ENCODE results near the gene RTEL1. TPM values are rescaled to one million over a fixed set of nuclear protein-coding genes. Genes with fewer than 3 reads are reported as not detected.

RTEL1 gene
- polyA plus RNA-seq, 1 donor from 2014 or later = 29.2 TPM

GRCh38 chr20:63703471-63703975 lies 45.4 kb downstream of the RTEL1 start:
- TF ChIP-seq TAF1 (IDR thresholded peaks at IDR 0.05; ENCODE audit: low read depth) (no peak), RAD21 (conservative IDR thresholded peaks at IDR 0.05) (no peak), POLR2AphosphoS5 (IDR thresholded peaks at IDR 0.05) (no peak), EZH2 (IDR thresholded peaks at IDR 0.05; ENCODE audit: borderline replicate concordance, insufficient read depth, low read length, poor library complexity, severe bottlenecking) (no peak), EP300 (conservative IDR thresholded peaks at IDR 0.05; ENCODE audit: poor library complexity, severe bottlenecking) (no peak), SMC3 (conservative IDR thresholded peaks at IDR 0.05; ENCODE audit: poor library complexity) (no peak), MXI1 (conservative IDR thresholded peaks at IDR 0.05; ENCODE audit: poor library complexity, severe bottlenecking) (no peak)
- TF ChIP-seq, protein P1, sequence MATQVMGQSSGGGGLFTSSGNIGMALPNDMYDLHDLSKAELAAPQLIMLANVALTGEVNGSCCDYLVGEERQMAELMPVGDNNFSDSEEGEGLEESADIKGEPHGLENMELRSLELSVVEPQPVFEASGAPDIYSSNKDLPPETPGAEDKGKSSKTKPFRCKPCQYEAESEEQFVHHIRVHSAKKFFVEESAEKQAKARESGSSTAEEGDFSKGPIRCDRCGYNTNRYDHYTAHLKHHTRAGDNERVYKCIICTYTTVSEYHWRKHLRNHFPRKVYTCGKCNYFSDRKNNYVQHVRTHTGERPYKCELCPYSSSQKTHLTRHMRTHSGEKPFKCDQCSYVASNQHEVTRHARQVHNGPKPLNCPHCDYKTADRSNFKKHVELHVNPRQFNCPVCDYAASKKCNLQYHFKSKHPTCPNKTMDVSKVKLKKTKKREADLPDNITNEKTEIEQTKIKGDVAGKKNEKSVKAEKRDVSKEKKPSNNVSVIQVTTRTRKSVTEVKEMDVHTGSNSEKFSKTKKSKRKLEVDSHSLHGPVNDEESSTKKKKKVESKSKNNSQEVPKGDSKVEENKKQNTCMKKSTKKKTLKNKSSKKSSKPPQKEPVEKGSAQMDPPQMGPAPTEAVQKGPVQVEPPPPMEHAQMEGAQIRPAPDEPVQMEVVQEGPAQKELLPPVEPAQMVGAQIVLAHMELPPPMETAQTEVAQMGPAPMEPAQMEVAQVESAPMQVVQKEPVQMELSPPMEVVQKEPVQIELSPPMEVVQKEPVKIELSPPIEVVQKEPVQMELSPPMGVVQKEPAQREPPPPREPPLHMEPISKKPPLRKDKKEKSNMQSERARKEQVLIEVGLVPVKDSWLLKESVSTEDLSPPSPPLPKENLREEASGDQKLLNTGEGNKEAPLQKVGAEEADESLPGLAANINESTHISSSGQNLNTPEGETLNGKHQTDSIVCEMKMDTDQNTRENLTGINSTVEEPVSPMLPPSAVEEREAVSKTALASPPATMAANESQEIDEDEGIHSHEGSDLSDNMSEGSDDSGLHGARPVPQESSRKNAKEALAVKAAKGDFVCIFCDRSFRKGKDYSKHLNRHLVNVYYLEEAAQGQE (IDR thresholded peaks at IDR 0.05; ENCODE audit: borderline replicate concordance) = no peak
- TF ChIP-seq, protein P2, sequence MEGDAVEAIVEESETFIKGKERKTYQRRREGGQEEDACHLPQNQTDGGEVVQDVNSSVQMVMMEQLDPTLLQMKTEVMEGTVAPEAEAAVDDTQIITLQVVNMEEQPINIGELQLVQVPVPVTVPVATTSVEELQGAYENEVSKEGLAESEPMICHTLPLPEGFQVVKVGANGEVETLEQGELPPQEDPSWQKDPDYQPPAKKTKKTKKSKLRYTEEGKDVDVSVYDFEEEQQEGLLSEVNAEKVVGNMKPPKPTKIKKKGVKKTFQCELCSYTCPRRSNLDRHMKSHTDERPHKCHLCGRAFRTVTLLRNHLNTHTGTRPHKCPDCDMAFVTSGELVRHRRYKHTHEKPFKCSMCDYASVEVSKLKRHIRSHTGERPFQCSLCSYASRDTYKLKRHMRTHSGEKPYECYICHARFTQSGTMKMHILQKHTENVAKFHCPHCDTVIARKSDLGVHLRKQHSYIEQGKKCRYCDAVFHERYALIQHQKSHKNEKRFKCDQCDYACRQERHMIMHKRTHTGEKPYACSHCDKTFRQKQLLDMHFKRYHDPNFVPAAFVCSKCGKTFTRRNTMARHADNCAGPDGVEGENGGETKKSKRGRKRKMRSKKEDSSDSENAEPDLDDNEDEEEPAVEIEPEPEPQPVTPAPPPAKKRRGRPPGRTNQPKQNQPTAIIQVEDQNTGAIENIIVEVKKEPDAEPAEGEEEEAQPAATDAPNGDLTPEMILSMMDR (IDR thresholded peaks at IDR 0.05; ENCODE audit: poor library complexity, severe bottlenecking) = no peak
- Histone ChIP-seq H3K27me3 (ENCODE audit: insufficient read depth, low read depth, low read length) (no peaks in the 10 kb centered on the region), H3K27ac (ENCODE audit: low read length) (no peak overlapping the region), H4K20me1 (ENCODE audit: insufficient read depth) (no peaks in the 10 kb centered on the region), H3F3A (ENCODE audit: insufficient read depth, low read length, poor library complexity, severe bottlenecking) (no peaks in the 10 kb centered on the region), H3K79me2 (replicated peaks; ENCODE audit: insufficient read depth, low read length) (peaks cover 8% of the 10 kb centered on the region), H2AFZ (ENCODE audit: low read depth, low read length) (no peak overlapping the region), H3K9me2 (ENCODE audit: insufficient read depth, low read length) (no peaks in the 10 kb centered on the region), H3K36me3 (ENCODE audit: insufficient read depth, low read length) (no peaks in the 10 kb centered on the region), H3K9me3 (ENCODE audit: low read length) (no peaks in the 10 kb centered on the region), H3K4me3 (ENCODE audit: low read length) (no peak overlapping the region), H3K4me2 (ENCODE audit: low read length) (no peak overlapping the region), H3K9ac (ENCODE audit: low read length) (no peak overlapping the region)

DNA sequence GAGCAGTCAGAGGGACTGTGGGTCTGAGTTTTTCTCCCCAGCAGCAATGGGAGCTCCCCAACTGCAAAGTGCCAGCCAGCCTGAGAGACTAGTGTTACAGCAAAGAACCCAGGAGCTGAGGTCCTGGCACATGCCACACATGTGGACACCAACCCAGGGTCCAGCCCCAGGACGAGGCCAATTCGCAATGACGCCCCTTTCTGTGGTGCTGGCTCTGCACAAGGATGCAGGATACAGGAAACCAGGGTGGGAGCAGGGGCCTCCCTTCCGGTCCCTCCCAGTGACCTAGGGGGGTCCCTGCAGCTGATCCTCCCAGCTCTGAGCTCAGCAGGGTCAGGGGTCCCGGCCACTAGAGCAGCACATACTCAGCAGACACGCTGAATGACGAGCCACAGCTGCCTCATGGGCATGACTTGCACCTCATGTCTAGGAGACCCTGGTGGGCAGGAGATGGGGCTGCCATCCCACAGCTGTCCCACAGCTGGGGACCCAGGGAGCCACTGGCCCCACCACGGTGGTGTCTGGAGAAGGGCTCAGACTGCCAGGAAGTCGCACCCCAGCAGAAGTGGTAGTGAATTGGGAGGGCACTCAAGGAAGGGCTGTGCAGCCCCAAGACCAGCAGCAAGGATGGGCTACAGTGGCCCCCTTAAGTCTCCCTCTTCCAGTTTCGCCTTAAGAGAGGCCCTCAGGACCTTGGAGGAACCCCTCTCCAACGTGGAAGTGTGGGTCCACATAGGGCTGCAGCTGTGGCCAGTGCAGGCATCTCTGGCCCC lies 46.0 kb downstream of the RTEL1 start:
- Histone ChIP-seq H3K4me3 (ENCODE audit: low read length) (no peak overlapping the region), H3K27me3 (ENCODE audit: insufficient read depth, low read depth, low read length) (no peaks in the 10 kb centered on the region), H3K9ac (ENCODE audit: low read length) (no peak overlapping the region), H3K36me3 (ENCODE audit: insufficient read depth, low read length) (no peaks in the 10 kb centered on the region), H3K79me2 (replicated peaks; ENCODE audit: insufficient read depth, low read length) (peaks cover 14% of the 10 kb centered on the region), H3F3A (ENCODE audit: insufficient read depth, low read length, poor library complexity, severe bottlenecking) (no peaks in the 10 kb centered on the region), H2AFZ (ENCODE audit: low read depth, low read length) (no peak overlapping the region), H3K4me2 (ENCODE audit: low read length) (no peak overlapping the region), H4K20me1 (ENCODE audit: insufficient read depth) (no peaks in the 10 kb centered on the region), H3K9me3 (ENCODE audit: low read length) (no peaks in the 10 kb centered on the region), H3K27ac (ENCODE audit: low read length) (no peak overlapping the region), H3K9me2 (ENCODE audit: insufficient read depth, low read length) (no peaks in the 10 kb centered on the region)
- no peak for TF ChIP-seq TAF1 (IDR thresholded peaks at IDR 0.05; ENCODE audit: low read depth)
- TF ChIP-seq MXI1 (conservative IDR thresholded peaks at IDR 0.05; ENCODE audit: poor library complexity, severe bottlenecking) = no peak
